GM23248 (cell line): ENCODE measurements around the gene TMEM200C. TPM values are rescaled to one million over a fixed set of nuclear protein-coding genes. Genes with fewer than 3 reads are reported as not detected.
A peak's percentile ranks its signal among the peaks of the same experiment; 100 is the strongest.

Source experiments
- DNase-seq: peaks from one replicate; pipeline ENCODE4 v3.0.0-alpha.2; 2015
- H2AFZ ChIP-seq: fragments of 200-600 bp; sonication (generic); 2 replicates; pipeline ENCODE4 v1.6.1; 2016; ENCODE audit warnings: antibody characterized with exemption
- H3F3A ChIP-seq: fragments of 200-600 bp; sonication (generic); 2 replicates; pipeline ENCODE4 v1.6.1; 2016; ENCODE audit warnings: mild to moderate bottlenecking, antibody characterized with exemption, mixed run types; ENCODE audit not compliant: insufficient read depth
- H3K27ac ChIP-seq: fragments of 200-600 bp; sonication (generic); 2 replicates; pipeline ENCODE4 v1.5.1; 2016; ENCODE audit warnings: mild to moderate bottlenecking
- H3K27me3 ChIP-seq: fragments of 200-600 bp; sonication (generic); replicated peaks from 2 replicates; pipeline ENCODE4 v1.6.1; 2016; ENCODE audit warnings: mild to moderate bottlenecking; ENCODE audit not compliant: insufficient read depth
- H3K36me3 ChIP-seq: fragments of 200-600 bp; sonication (generic); 2 replicates; pipeline ENCODE4 v1.6.1; 2016; ENCODE audit warnings: low read depth, mild to moderate bottlenecking
- H3K4me1 ChIP-seq: fragments of 200-600 bp; sonication (generic); 2 replicates; pipeline ENCODE4 v1.6.1; 2016; ENCODE audit warnings: mild to moderate bottlenecking; ENCODE audit not compliant: insufficient read depth
- H3K4me2 ChIP-seq: fragments of 200-600 bp; sonication (generic); one replicate; pipeline ENCODE4 v1.6.1; 2016; ENCODE audit warnings: mild to moderate bottlenecking; ENCODE audit not compliant: unreplicated experiment
- H3K4me3 ChIP-seq: fragments of 200-600 bp; sonication (generic); 2 replicates; pipeline ENCODE4 v1.5.1; 2016; ENCODE audit warnings: mild to moderate bottlenecking
- H3K79me2 ChIP-seq: fragments of 200-600 bp; sonication (generic); 2 replicates; pipeline ENCODE4 v1.6.1; 2016; ENCODE audit warnings: mild to moderate bottlenecking; ENCODE audit not compliant: insufficient read depth
- H3K9ac ChIP-seq: fragments of 200-600 bp; sonication (generic); 2 replicates; pipeline ENCODE4 v1.6.1; 2016; ENCODE audit warnings: mild to moderate bottlenecking
- H3K9me2 ChIP-seq: fragments of 200-600 bp; sonication (generic); 2 replicates; pipeline ENCODE4 v1.6.1; 2016; ENCODE audit warnings: mixed run types, mild to moderate bottlenecking, moderate library complexity; ENCODE audit not compliant: insufficient read depth
- H3K9me3 ChIP-seq: fragments of 200-600 bp; sonication (generic); one replicate; pipeline ENCODE4 v1.6.1; 2017; ENCODE audit warnings: low read depth
- H4K20me1 ChIP-seq: fragments of 200-600 bp; sonication (generic); 2 replicates; pipeline ENCODE4 v1.6.0; 2016; ENCODE audit not compliant: insufficient read depth
- EZH2 ChIP-seq: fragments of 200-600 bp; sonication (generic); IDR thresholded peaks from 2 replicates; pipeline ENCODE4 v1.6.1; 2018; ENCODE audit warnings: antibody characterized with exemption, mild to moderate bottlenecking; ENCODE audit not compliant: insufficient read depth, poor library complexity, severe bottlenecking
- EZH2phosphoT487 ChIP-seq: fragments of 200-600 bp; sonication (generic); IDR thresholded peaks from 2 replicates; pipeline ENCODE4 v1.6.1; 2018; ENCODE audit warnings: antibody characterized with exemption, moderate library complexity, mild to moderate bottlenecking, low read depth; ENCODE audit not compliant: insufficient read depth
- WGBS, 2 experiments: methylation state at CpG; one replicate each; pipeline ENCODE4 v1.1.6; 2015 to 2017; ENCODE audit warnings: low lambda C conversion rate in 2 of 2, low coverage in 1 of 2; ENCODE audit errors: missing lambda C conversion rate in 2 of 2; 5-methylcytosine and 5-hydroxymethylcytosine counted together
- in situ Hi-C: fragments of 300-500 bp; cut with MboI; formaldehyde crosslinking; loops from 2 replicates; pipeline ENCODE4 v1.15.0; 2020
- polyA plus RNA-seq: library from polyadenylated mRNA; unstranded; fragments of >200 nt; fragmentation: Nextera tagmentation; extraction: Ambion mirVana; gene quantifications from 2 replicates; pipeline ENCODE4 v1.2.1, GENCODE V29; 2016
- total RNA-seq: library from RNA; depleted of rRNA; stranded (reverse); fragments of >200 nt; shearing (Covaris generic); gene quantifications from 2 replicates; pipeline ENCODE4 v1.2.3, GENCODE V29; 2014

TMEM200C gene
- total and polyA plus RNA-seq, 2 experiments from 2014 or later = not detected

GRCh38 chr18:5879479-5879882 lies 15.8 kb downstream of the TMEM200C start:
- H3K9ac ChIP-seq = no peak overlapping the region
- H3K27ac ChIP-seq = no peak overlapping the region
- H2AFZ ChIP-seq = no peak overlapping the region
- H3K4me1 ChIP-seq = no peaks in the 10 kb centered on the region
- no peak overlapping the region for H3K4me3 ChIP-seq
- H3F3A ChIP-seq = no peaks in the 10 kb centered on the region
- H4K20me1 ChIP-seq = no peaks in the 10 kb centered on the region
- no peaks in the 10 kb centered on the region for H3K9me3 ChIP-seq
- no peaks in the 10 kb centered on the region for H3K36me3 ChIP-seq
- H3K79me2 ChIP-seq = no peaks in the 10 kb centered on the region
- DNase-seq = peak; percentile 69
- no peak for TF ChIP-seq EZH2phosphoT487
- TF ChIP-seq EZH2 = no peak
- in situ Hi-C loops = loop anchor here (10.0 to 25.0 kb wide), 2 partner anchors 605 to 1008 kb away; no protein-coding TSS in a partner anchor
- H3K4me2 ChIP-seq = no peak overlapping the region
- H3K27me3 ChIP-seq = no peaks in the 10 kb centered on the region
- H3K9me2 ChIP-seq = no peaks in the 10 kb centered on the region

GRCh38 chr18:5876891-5877290 lies 18.4 kb downstream of the TMEM200C start:
- Histone ChIP-seq H3K9me2 (no peaks in the 10 kb centered on the region), H3K79me2 (no peaks in the 10 kb centered on the region), H4K20me1 (no peaks in the 10 kb centered on the region), H3K9ac (no peak overlapping the region), H3K36me3 (no peaks in the 10 kb centered on the region), H3K4me1 (no peaks in the 10 kb centered on the region), H3K27ac (no peak overlapping the region), H3K27me3 (no peaks in the 10 kb centered on the region; the same call in 1 of the 2 replicates), H2AFZ (no peak overlapping the region), H3K4me2 (no peak overlapping the region), H3K4me3 (no peak overlapping the region), H3K9me3 (no peaks in the 10 kb centered on the region), H3F3A (no peaks in the 10 kb centered on the region)
- in situ Hi-C loops = loop anchor here (10.0 to 25.0 kb wide), 2 partner anchors 608 to 1010 kb away; no protein-coding TSS in a partner anchor
- no peak for TF ChIP-seq EZH2
- no peak for TF ChIP-seq EZH2phosphoT487
- no peak for DNase-seq

GRCh38 chr18:5874336-5874735 lies 21.0 kb downstream of the TMEM200C start:
- H3K4me3 ChIP-seq = no peak overlapping the region
- H3F3A ChIP-seq = no peaks in the 10 kb centered on the region
- no peaks in the 10 kb centered on the region for H3K36me3 ChIP-seq
- H3K9me3 ChIP-seq = no peaks in the 10 kb centered on the region
- no peak for DNase-seq
- H2AFZ ChIP-seq = no peak overlapping the region
- no peak overlapping the region for H3K4me2 ChIP-seq
- H3K4me1 ChIP-seq = no peaks in the 10 kb centered on the region
- H3K9me2 ChIP-seq = no peaks in the 10 kb centered on the region
- no peaks in the 10 kb centered on the region; the same call in 1 of the 2 replicates for H3K27me3 ChIP-seq
- TF ChIP-seq EZH2phosphoT487 (no peak), EZH2 (no peak)
- in situ Hi-C loops = loop anchor here (10.0 kb wide), 1 partner anchor 610 kb away; no protein-coding TSS in a partner anchor
- H4K20me1 ChIP-seq = no peaks in the 10 kb centered on the region
- H3K79me2 ChIP-seq = no peaks in the 10 kb centered on the region
- no peak overlapping the region for H3K9ac ChIP-seq
- no peak overlapping the region for H3K27ac ChIP-seq

GRCh38 chr18:5872886-5873285 lies 22.4 kb downstream of the TMEM200C start:
- Histone ChIP-seq H3K27me3 (no peaks in the 10 kb centered on the region; the same call in 1 of the 2 replicates), H3K9ac (no peak overlapping the region), H3K9me2 (no peaks in the 10 kb centered on the region), H3K4me1 (no peaks in the 10 kb centered on the region), H4K20me1 (no peaks in the 10 kb centered on the region), H3K9me3 (no peaks in the 10 kb centered on the region), H3K79me2 (no peaks in the 10 kb centered on the region), H3F3A (no peaks in the 10 kb centered on the region), H2AFZ (no peak overlapping the region), H3K27ac (no peak overlapping the region), H3K4me3 (no peak overlapping the region), H3K36me3 (no peaks in the 10 kb centered on the region), H3K4me2 (no peak overlapping the region)
- WGBS, 2 experiments = 0 to 1% methylated on average over 3 of the region's 3 CpGs
- TF ChIP-seq EZH2 (no peak), EZH2phosphoT487 (no peak)
- in situ Hi-C loops = loop anchor here (10.0 kb wide), 1 partner anchor 612 kb away; no protein-coding TSS in a partner anchor
- DNase-seq = no peak

- Histone ChIP-seq H3K79me2 (no peaks in the 10 kb centered on the region), H3K9me2 (no peaks in the 10 kb centered on the region), H3K4me2 (no peak overlapping the region), H3F3A (no peaks in the 10 kb centered on the region), H3K36me3 (no peaks in the 10 kb centered on the region), H3K9ac (no peak overlapping the region), H3K27me3 (no peaks in the 10 kb centered on the region; the same call in 1 of the 2 replicates), H4K20me1 (no peaks in the 10 kb centered on the region), H2AFZ (no peak overlapping the region), H3K9me3 (no peaks in the 10 kb centered on the region), H3K4me1 (no peaks in the 10 kb centered on the region), H3K27ac (no peak overlapping the region), H3K4me3 (no peak overlapping the region)
- TF ChIP-seq EZH2phosphoT487 = no peak
- TF ChIP-seq EZH2 = no peak
- in situ Hi-C loops = loop anchor here (10.0 kb wide), 1 partner anchor 613 kb away; no protein-coding TSS in a partner anchor
- WGBS, 2 experiments = 0 to 5% methylated on average over 1 of the region's 1 CpG
- no peak for DNase-seq
Observed at GRCh38 chr18:5871426-5871825, 23.9 kb downstream of the TMEM200C start.
